Kasumi-1 (cell line): ENCODE data around the gene OVAAL.

Experiments
- DNase-seq, 2 experiments: peaks; one replicate each; lab custom pipeline; 2025; lab: John Stamatoyannopoulos, UW

OVAAL gene

DNA sequence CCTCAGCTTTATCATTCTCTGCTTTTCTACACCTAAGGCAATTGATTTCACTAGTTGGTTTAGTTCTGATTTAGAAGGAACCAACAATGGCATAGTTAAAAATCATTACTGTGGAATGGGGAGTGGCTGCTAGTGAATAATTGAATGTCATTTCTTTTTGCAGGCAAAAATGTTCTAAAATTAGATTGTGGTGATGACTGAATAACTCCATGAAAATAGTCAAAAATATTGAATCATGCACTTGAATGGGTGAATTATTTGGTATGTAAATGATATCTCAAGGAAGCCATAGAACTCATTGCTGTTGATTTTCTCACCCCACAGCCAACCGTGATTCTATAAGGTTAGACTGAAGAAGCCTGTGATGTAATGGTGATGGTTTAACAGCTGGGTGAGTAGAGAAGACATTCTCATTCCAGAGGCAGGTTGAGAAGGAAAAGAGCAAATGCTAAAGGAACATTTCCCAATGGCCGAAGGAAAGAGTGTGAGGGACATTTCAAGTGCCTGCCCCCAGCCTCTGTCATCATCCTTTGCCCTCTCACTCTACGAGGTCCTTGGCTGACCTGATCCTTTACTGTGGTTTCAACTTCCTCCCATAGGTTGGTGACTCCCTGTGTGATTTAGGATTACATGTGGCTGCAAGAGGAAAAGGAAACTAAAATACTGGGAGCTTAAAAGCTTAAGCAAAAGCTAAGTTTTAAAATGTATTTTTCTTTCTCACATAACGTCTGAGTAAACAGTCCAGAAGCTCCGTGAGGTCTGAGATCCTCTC lies 12.5 kb downstream of the OVAAL start:
- DNase-seq = no peak

DNA sequence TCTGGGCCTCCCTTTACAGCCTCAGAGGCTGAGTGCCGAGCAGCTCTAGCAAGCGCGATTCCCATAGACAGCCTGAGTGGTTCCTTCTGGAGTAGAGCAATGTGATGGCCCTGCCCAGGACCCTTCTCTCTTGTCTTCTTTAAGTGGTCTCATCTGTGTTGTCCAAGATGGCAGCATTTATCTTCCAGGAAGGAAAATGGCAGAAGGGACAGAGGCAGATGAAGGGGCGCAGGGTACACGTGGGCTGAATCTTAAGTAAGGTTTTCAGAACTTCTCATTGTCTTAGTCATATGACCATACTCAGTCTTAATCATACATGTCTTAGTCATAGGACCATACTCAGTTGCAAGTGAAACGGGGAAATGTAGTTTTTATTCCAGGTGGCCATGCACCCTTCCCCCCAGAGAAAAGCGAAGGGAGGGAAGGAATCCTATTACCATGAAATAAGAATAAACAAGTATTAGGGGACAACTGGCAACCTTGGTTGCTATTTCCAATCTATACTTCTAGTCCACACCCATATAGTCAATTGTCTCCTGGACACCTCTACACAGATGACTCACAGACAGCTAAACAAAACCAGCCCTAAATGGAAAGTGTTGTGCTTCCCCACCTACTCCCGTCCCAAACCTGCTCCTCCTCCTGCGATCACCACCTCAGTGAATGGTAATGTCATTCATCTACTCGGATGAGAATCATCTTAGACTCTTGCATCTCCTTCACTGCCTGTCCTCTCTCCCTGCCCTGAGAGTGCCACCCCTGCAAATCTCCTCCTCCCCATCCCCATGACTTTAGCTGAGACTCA lies 13.3 kb downstream of the OVAAL start:
- no peak for DNase-seq

DNA sequence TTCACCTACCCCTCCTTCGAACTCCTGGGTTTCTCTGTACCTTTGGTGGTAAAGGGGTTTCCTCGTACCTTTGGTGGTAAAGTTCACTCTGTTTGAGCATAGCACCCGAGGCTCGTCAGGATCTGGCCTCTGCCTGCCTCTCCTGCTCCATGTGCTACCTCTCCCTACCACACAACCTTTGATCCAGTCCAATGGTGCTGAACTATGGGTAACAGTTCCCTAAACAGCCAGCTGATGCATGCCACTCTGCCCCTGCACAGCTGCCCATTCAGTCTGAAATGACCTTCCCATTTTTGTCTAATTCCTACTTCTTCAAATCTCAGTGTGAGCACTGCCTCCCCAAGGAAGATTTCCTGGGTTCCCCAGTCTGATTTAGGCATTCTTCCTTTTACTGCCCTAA lies 14.0 kb downstream of the OVAAL start:
- DNase-seq = no peak

DNA sequence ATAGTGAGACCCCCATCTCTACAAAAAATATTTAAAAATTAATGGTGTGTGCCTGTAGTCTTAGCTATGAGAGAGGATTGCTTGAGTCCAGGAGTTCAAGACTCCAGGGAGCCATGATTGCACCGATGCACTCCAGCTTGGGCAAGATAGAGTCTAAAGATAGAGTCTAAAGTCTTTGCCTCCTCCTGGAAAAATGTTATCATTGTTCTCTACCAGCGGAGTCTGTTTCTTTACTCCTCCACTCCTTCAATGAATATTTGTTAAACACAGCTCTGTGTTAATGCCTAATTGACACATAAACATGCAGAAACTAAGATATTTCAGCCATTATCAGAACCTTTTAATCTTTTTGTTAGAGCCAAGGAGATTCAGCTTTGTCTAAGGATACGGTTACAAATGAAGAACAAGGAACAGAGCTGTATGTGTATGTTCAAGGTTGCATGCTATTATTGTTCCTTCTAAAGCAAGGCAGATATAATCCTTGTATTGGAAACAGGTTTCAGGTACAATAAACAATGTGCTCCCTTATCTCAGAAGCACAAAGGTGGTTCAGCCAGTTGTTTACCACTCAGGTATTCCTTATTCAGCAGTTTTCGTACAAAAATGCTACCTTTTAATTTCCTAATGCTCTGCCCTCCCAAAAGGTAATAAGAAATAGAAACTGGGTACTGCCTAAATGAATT lies 15.4 kb downstream of the OVAAL start:
- no peak for DNase-seq

DNA sequence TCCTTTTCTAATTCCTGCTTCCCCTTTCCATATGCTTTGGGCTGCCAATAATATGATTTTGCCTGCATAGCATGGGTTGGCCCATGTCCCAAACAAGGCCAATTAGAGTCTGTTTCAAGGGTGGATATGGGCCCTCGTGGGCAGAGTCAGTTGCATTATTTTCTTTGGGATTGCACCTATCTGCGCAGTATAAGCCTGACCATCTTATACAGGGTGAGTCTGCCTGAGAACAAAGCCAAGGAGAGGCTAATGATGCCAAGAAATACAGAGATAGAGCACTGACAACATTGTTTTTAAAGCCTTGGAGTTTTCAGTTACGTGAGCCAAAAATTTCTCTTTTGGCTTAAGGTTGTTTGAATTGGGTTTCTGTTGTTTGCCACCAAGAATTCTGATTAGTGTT lies 18.6 kb downstream of the OVAAL start:
- DNase-seq = no peak

DNA sequence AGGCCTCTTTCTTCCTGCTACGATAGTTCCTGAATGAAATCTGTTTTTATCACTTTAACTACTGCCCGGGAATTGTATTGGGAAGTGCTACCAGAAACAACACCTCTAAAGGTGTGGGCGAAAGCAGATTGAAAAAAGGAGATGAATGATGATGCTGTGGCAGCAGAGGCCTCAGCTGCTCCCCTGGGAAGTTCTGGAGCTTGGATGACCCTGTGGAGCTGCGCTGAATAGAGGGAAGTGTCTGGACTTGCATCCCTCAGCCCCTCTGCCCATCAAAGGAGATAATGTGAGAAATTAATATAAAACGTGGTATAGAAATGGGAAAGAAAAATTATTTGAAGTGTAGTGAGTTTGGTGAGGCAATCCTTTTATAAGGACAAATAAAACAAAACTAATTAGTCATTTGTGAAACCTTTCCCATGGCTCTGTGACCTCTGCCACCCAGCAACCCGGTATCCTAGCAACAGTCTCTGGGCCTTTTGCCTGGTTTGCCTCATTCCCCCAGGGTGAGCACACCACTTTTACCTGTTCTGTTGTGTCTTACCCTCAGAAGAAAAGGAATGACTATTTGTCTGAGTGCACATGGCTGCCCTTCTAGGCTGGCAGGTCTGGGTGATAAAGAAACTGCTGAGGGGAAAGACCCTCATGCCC lies 21.3 kb downstream of the OVAAL start:
- no peak for DNase-seq

DNA sequence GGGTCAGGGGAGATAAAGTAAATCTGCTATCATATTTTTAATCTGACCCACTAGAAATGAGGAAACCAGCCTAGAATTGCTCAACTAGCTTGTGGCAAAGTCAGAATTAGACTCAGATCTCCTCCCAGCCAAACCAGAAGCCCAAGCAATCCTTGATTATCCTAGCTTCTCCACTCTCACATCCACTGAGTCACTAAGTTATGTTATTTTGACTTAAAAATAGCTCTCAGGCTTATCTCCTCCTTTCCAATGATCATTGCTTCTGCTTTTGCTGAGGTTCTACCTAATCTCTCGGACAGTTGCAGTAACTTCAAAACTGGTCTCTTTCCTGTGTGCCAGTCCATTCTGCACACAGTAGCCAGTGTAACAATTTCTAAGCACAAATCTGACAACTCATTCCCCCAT lies 22.9 kb downstream of the OVAAL start:
- no peak for DNase-seq

DNA sequence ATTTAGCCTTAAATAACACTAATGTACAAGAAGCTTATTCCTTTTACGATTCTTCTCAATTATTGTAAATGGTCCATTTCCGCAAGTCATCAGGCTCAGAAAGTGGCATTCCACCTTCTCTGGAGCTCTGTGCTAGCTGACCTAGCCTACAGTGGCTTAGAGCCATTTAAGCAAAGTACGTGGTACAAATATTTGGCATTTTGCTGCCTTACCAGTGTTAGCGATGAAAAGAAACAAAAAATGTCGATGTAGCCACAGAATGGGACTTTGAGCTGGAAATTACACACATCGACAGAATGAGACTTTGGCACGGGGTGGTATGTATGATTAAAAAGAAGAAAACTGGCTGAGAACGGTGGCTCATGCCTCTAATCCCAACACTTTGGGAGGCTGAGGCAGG lies 26.1 kb downstream of the OVAAL start:
- DNase-seq = no peak

DNA sequence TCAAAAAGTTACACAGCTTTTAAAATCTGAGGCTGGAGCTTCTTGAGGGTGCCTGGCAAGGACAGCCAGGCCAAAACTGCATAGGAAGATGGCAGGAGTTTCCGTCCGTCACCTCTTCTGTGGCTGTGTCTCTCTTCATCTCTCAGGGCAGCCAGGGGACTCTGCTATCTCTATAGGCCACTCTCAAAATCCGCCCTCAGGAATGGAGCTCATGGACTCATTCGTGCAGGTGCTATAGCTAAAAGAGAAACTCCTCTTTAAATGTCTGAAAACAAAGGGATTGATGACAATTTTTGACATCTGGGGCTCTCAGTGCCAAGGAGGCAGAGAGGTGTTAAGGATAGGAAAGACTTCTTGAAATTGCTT lies 27.2 kb downstream of the OVAAL start:
- DNase-seq = no peak

DNA sequence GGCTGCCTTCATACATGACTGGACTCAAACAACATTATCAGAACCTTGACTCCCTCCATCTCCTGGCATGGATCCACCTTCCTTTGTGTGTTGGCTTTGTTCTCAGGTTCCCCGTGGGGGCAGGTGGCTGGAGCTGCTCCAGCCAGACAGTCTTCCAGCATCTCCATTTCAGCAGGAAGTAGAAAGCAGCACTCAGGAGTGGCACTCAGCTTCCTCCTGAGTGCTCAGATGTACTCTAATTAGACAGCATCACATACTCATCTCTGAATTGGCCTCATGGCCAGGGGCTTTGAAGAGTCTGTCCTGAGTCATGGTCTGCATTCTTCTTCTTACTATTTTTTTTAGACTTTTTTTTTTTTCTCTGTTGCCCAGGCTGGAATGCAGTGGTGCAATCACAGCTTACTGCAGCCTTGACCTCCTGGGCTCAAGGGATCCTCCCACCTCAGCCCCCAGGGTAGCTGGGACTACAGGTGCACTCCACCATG lies 27.9 kb downstream of the OVAAL start:
- DNase-seq = no peak

DNA sequence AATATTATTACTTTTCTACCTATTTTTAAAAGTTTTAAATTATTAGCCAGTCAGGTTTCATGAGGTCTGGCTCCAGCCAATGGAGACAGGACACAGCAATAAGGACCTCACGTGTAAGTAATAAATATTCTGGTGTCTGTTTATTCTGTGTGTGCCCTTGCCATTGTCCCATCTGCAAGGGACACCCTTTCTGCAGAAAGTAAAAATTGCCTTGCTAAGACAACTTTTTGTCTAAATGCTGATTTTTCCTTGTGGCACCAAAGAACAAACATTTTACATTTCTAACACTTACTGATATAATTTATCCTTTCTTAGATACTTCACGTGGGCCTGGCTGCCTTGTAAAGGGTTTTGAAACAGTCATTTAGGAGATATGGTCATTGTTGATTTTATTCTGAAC lies 29.4 kb downstream of the OVAAL start:
- no peak for DNase-seq

DNA sequence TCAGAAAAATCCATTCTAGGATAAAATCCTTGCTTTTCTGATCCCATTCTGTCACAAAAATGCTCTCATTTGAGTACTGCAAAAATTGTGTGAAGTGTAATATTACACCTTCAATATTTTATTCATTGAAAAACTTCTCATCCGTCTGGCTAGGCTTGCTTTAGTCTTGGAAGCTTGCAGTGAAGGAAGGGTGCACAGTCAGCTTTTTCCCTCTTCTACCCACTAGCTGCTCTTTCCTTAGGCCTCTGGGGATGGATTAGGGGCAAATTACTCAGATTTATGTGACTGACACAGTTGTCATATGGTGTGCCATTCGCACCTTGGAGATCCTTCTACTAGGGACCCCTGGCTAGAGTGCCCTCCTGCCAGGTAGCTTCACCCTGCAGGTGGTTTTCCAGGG lies 32.1 kb downstream of the OVAAL start:
- DNase-seq = no peak

DNA sequence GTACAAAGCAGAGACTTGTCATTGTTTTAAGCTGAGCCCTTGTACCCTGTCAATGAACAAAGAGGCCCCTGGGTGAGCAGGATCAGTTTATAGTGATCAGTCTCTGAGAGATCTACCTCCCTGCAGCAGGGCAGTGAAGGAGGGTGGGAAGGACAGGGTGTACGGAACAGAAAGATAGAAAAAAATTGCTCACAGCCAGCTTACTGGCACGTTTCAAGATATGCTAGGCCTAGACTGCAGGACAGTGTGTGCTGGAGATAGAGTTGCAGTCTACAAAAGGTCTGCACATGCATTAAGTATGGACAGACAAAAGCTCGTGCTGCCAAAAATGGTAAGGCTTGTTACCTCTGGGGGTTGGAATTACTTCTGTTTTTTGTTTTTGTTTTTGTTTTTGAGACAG lies 34.6 kb downstream of the OVAAL start:
- DNase-seq = no peak

DNA sequence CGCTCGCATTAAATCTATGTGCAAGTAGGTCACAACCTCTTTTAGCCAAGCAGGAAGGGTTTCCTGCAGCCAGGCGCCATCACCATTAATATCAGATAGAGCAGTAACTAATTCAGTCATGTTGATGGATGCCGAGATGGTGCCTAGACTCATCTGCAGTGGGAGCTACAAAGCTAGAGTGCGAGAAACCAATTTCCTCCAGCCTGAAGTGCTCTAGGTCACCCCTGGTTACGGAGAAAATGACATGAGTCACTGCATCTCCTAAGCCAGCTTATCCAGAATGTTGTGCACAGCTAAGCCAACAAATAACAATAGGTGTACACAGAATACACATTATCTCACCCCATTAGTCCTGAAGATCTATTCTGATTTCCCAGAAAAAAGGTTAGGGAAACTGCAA lies 36.0 kb downstream of the OVAAL start:
- DNase-seq = no peak

DNA sequence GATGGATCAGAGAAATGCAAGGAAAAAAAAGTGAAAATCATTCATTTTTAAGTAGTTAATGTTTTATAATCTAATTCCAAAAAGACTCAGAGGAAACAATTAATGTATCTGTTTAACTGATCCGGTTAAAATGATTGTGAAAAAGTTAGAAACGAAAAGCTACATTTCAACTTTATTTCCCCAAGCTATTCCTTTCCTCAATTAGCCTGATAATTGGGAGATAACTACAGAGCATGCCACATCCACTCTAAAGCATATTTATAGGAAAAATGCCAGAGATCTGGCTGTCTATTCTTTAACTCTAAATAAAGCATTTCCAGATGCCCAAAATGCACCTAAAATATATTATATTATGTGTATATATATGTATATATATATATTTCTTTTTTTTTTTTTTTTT lies 37.2 kb downstream of the OVAAL start:
- DNase-seq = no peak

DNA sequence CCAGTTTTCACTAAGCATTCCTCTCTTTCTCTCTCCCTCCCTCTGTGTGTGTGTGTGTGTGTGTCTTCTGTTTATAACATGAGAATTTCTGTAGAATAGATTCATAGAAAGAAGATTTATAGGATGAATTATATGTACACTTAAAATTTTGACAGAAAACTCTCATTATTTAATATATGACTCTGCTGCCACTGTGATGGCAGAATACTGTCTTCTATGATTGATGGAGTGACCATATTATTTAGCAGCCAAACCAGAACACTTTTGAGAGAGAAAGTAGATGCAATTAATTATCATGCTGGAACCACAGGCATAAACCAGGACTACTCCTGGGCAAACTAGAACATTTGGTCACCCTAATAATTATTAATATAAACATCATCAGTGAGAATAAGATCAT lies 38.8 kb downstream of the OVAAL start:
- DNase-seq = no peak

DNA sequence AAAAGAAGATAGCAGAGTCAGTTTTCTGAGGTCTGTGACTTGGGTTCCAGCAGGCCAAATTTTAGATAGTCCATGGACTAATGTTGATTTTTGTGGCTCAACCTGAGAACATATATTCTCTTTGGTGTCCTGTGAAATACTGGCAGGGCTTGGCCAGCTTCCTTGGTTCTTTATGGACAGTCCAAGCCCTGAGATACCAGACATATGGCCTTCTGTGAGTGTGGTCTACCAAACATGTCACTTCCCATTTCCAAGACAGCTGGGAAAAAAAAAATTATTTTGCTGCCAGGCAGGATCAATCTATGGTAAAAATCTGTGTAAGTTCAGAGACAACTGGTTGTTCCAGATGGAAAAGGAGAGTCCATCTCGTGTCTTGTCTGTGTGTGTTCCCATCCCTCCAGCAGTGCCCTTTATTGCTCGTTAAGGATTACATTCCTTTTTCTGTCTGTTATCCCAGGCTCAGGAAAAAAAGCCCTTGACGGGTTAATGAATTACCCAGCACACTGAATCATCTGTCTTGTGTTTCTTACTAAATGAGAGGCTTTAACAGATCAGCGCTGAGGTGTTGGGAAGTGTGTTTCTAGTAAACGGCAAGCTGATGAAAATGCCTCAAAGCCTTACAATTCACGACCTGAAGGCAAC lies 39.7 kb downstream of the OVAAL start:
- no peak for DNase-seq

DNA sequence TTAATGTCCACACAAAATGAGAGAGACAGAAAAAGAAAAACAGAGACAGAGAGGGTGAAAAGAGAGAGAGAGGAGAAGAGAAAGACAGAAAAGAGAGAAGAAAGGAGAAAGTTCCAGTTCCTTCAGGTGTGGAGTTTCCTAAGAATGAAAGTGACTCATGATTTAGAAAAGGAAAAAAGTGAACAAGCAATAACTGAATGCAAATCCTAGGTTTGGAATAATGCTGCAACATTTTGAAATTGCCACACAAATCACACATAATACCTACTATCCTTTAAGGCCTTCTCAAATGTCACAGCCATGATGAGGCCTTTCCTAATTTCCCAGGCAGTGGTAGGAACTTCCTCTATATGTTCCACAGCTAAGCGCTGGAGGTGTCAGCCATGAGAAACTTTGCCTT lies 41.6 kb downstream of the OVAAL start:
- DNase-seq = no peak

DNA sequence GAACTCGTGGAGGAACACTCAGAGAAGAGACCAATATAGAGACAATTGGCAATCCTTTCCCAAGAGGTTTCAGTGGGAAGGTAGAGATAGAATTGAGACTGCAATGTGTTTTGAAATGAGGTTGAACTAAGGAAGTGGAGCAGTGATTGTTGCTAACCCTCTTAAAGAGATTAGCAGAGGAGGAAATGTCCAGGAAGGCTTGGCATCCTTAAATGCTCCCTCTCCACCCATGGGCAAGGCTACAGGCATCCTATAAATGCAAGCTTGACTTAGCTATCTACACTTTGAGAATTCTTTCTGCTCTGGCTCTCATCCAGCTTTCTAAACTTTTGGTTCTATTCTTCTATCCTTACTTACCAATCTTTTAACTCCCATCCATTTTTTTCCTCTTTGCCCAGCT lies 42.7 kb downstream of the OVAAL start:
- no peak for DNase-seq

DNA sequence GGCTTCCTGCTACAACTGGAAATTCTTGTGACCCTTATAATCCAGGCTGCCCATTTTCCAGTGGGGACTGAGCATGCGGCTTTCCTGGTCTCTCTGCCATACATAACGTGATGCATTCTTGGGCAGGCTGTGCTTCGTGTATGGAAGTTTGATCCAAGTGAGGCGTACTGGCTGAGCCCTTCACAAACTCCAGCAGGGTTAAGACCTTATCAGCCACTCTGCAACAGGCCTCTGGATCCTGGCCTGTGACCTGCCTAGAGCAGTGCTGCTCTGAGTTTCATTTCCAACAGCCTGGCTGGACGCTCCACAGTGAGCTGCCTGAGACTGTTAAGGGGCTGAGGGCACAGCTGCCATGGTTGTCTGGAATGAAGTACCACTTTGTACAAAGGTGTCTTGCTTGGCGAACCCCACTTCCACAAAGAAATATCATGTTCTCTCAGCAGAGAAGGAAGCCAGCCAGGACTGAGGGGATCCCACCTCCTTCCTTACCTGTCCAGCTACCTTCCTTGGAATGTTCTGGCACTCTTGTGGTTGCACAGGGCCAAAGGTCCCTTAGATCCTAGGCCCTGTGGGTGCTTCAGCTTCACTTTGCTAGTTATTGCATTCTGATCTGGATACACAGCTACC lies 44.6 kb downstream of the OVAAL start:
- DNase-seq = no peak

DNA sequence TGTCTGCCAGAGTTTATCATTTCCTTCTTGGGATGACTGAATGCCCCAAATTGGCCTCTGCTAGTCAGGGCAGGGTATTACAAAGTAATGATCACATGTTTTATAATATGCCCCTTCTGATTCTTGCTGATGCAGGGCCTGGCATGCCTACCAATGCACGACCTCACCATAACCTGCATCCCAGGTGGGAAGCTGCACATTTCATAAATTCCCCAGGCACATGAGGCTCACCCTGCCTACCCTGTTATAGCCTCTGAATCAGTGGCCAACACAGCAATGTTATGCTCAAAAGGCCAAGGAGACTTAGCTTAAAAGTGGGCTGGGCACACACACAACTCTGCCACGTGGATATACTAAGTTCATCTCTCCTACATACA lies 45.1 kb downstream of the OVAAL start:
- no peak for DNase-seq

DNA sequence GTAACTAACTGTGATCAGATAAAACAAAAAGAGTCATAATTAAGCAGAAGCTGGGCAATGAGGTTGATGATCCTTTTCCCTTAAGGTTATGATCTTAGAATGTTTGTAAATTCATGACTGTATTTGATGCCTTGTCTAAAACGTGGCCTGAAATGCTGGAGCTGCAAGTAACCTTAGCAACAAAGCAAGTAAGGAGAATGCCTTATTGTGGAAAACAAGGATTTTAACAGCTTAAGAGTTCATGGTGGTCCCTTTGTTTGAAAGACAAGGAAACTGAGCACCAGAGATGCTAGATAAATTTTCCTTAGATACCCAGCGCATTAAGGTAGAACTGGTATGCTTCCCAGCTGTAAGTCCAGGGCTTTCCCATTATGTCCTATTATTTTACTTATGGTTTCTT lies 47.4 kb downstream of the OVAAL start:
- DNase-seq = no peak
